Esophagus (tissue), 2 donors: ENCODE measurements around the gene STARD13. TPM values are rescaled to one million over a fixed set of nuclear protein-coding genes. Genes with fewer than 3 reads are reported as not detected.

Experiments
- H3K27ac ChIP-seq, 2 donors: one replicate each; pipeline ENCODE4 v1.5.1; 2013; ENCODE audit warnings: low read depth in 2 of 2, mild to moderate bottlenecking in 2 of 2, inconsistent platforms in 1 of 2, low read length in 1 of 2, moderate library complexity in 1 of 2
- H3K27me3 ChIP-seq, 2 donors: one replicate each; pipeline ENCODE4 v1.6.1; 2013; ENCODE audit warnings: low read length in 2 of 2, control low read depth in 1 of 2, mild to moderate bottlenecking in 1 of 2; ENCODE audit not compliant: insufficient read depth in 2 of 2, control insufficient read depth in 1 of 2
- H3K36me3 ChIP-seq, 2 donors: one replicate each; pipeline ENCODE4 v1.6.1; 2013; ENCODE audit warnings: low read length in 1 of 2; ENCODE audit not compliant: control insufficient read depth in 2 of 2, insufficient read depth in 2 of 2
- H3K4me1 ChIP-seq, 2 donors: one replicate each; pipeline ENCODE4 v1.6.1; 2013; ENCODE audit warnings: low read length in 1 of 2; ENCODE audit not compliant: control insufficient read depth in 2 of 2, insufficient read depth in 2 of 2
- H3K4me3 ChIP-seq, 2 donors: one replicate each; pipeline ENCODE4 v1.5.1; 2013; ENCODE audit warnings: low read length in 2 of 2, mild to moderate bottlenecking in 2 of 2, low read depth in 1 of 2, moderate library complexity in 1 of 2
- H3K9me3 ChIP-seq, 2 donors: one replicate each; pipeline ENCODE4 v1.6.1; 2013; ENCODE audit warnings: mild to moderate bottlenecking in 2 of 2, low read depth in 1 of 2, low read length in 1 of 2, moderate library complexity in 1 of 2; ENCODE audit not compliant: control insufficient read depth in 2 of 2, insufficient read depth in 1 of 2
- WGBS, 2 donors: extraction: QIAGEN DNeasy Blood & Tissue Kit; methylation state at CpG; one replicate each; pipeline ENCODE4 v1.1.7; 2013; 5-methylcytosine and 5-hydroxymethylcytosine counted together
- polyA plus RNA-seq, 2 donors: library from polyadenylated mRNA; stranded (reverse); fragments of 200-250 nt; gene quantifications; one replicate each; pipeline ENCODE4 v1.2.3, GENCODE V29; 2013
- donor health status: healthy with polysubstance abuse.
- donor health status: Bipolar disorder and iron deficiency.

STARD13 gene
- polyA plus RNA-seq, 2 donors = 1.6 to 3.0 TPM

- Histone ChIP-seq H3K36me3 (no peaks in the 10 kb centered on the region), H3K4me3 (no peak overlapping the region), H3K9me3 (no peaks in the 10 kb centered on the region), H3K27me3 (no peaks in the 10 kb centered on the region), H3K27ac (no peak overlapping the region), H3K4me1 (no peaks in the 10 kb centered on the region)
- 96 to 98% methylated on average over 3 of the region's 3 CpGs for WGBS, 2 donors
Measured at GRCh38 chr13:33089311-33089710, 196.2 kb downstream of the STARD13 start.

GRCh38 chr13:33087790-33088189, 197.8 kb downstream of the STARD13 start:
- H3K36me3 ChIP-seq = no peaks in the 10 kb centered on the region
- no peaks in the 10 kb centered on the region for H3K4me1 ChIP-seq
- no peak overlapping the region for H3K4me3 ChIP-seq
- 40 to 49% methylated on average over 3 of the region's 3 CpGs for WGBS, 2 donors
- H3K27me3 ChIP-seq = no peaks in the 10 kb centered on the region
- H3K9me3 ChIP-seq = no peaks in the 10 kb centered on the region
- no peak overlapping the region for H3K27ac ChIP-seq

- H3K4me1 ChIP-seq = no peaks in the 10 kb centered on the region
- H3K9me3 ChIP-seq = no peaks in the 10 kb centered on the region
- H3K27me3 ChIP-seq = no peaks in the 10 kb centered on the region
- WGBS, 2 donors = 86 to 89% methylated on average over 9 of the region's 9 CpGs
- H3K36me3 ChIP-seq = no peaks in the 10 kb centered on the region
- no peak overlapping the region for H3K27ac ChIP-seq
- H3K4me3 ChIP-seq = no peak overlapping the region
Measured at GRCh38 chr13:33087091-33087490, 198.5 kb downstream of the STARD13 start.

- 91 to 93% methylated on average over 1 of the region's 1 CpG for WGBS, 2 donors
- no peaks in the 10 kb centered on the region for H3K36me3 ChIP-seq
Measured at GRCh38 chr13:33083054-33083453, 202.5 kb downstream of the STARD13 start.

GRCh38 chr13:33081666-33082065, 203.9 kb downstream of the STARD13 start:
- Histone ChIP-seq H3K4me1 (peaks cover 0 to under 1% of the 10 kb centered on the region in 2 donors), H3K27ac (no peak overlapping the region), H3K9me3 (no peaks in the 10 kb centered on the region), H3K36me3 (no peaks in the 10 kb centered on the region), H3K4me3 (no peak overlapping the region), H3K27me3 (no peaks in the 10 kb centered on the region)
- WGBS, 2 donors = 59 to 65% methylated on average over 1 of the region's 1 CpG

More at GRCh38 chr13:33083054-33083453, 202.5 kb downstream of the STARD13 start:
- Histone ChIP-seq H3K9me3 (no peaks in the 10 kb centered on the region), H3K4me1 (no peaks in the 10 kb centered on the region), H3K27ac (no peak overlapping the region), H3K27me3 (no peaks in the 10 kb centered on the region), H3K4me3 (no peak overlapping the region)

GRCh38 chr13:33080972-33081590, 204.5 kb downstream of the STARD13 start:
- Histone ChIP-seq H3K4me3 (no peak overlapping the region), H3K27me3 (no peaks in the 10 kb centered on the region), H3K9me3 (no peaks in the 10 kb centered on the region), H3K4me1 (peaks cover 0 to 2% of the 10 kb centered on the region in 2 donors), H3K27ac (no peak overlapping the region), H3K36me3 (no peaks in the 10 kb centered on the region)
- WGBS, 2 donors = 32 to 45% methylated on average over 5 of the region's 5 CpGs

- no peaks in the 10 kb centered on the region for H3K27me3 ChIP-seq
- H3K27ac ChIP-seq = no peak overlapping the region
- no peaks in the 10 kb centered on the region for H3K9me3 ChIP-seq
- no peak overlapping the region for H3K4me3 ChIP-seq
- H3K36me3 ChIP-seq = no peaks in the 10 kb centered on the region
- peaks cover 0 to 2% of the 10 kb centered on the region in 2 donors for H3K4me1 ChIP-seq
- 71% methylated on average over 2 of the region's 2 CpGs for WGBS, 2 donors
Measured at GRCh38 chr13:33079960-33080359, 205.6 kb downstream of the STARD13 start.

GRCh38 chr13:33078263-33078662, 207.3 kb downstream of the STARD13 start:
- H3K36me3 ChIP-seq = no peaks in the 10 kb centered on the region
- peaks cover 0 to 2% of the 10 kb centered on the region in 2 donors for H3K4me1 ChIP-seq
- WGBS, 2 donors = 78 to 79% methylated on average over 3 of the region's 3 CpGs
- H3K27me3 ChIP-seq = no peaks in the 10 kb centered on the region
- no peak overlapping the region for H3K27ac ChIP-seq
- no peak overlapping the region for H3K4me3 ChIP-seq
- H3K9me3 ChIP-seq = no peaks in the 10 kb centered on the region

GRCh38 chr13:33076001-33076992, 209.3 kb downstream of the STARD13 start:
- Histone ChIP-seq H3K9me3 (no peaks in the 10 kb centered on the region), H3K4me1 (peaks cover 0 to 2% of the 10 kb centered on the region in 2 donors), H3K4me3 (no peak overlapping the region), H3K36me3 (no peaks in the 10 kb centered on the region), H3K27me3 (no peaks in the 10 kb centered on the region), H3K27ac (no peak overlapping the region)
- WGBS, 2 donors = 76 to 93% methylated on average over 10 of the region's 10 CpGs
